Sigmoid colon (tissue), 4 donors: ENCODE results near the gene QTRT2.

ENCODE experiments used
- CTCF ChIP-seq, 4 experiments: fragments of 450-650 bp in 3 of 4; fragments of 200-600 bp in 1 of 4; IDR thresholded peaks; one replicate each; pipeline ENCODE4 v1.5.1; 2016 to 2019; ENCODE audit warnings: antibody characterized with exemption in 4 of 4, mild to moderate bottlenecking in 3 of 4, moderate library complexity in 2 of 4
- POLR2AphosphoS5 ChIP-seq, 4 donors: sonication (generic); formaldehyde crosslinking; IDR thresholded peaks; one replicate each; pipeline ENCODE4 v1.6.1; 2017; ENCODE audit warnings: antibody characterized with exemption in 4 of 4

DNA sequence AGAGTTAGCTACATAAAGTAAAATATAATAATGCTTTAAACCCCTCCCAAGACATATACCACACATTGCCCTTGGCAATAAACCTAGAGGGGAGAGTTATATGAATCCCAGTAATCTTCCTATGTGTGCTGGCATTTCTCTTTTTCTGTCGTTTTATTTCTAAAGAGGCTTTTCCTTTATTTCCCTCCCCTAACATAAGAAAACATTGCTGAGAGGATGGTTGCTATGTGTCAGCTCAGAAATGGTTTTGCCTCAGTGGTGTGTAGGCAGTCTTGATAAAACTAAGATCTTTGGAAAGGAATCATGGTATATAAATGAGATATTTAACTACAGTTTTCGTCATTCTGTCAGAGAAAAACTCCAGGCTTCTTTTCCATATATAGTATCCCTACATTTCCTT is 30.2 kb upstream of the QTRT2 start:
- TF ChIP-seq POLR2AphosphoS5 (IDR thresholded peaks at IDR 0.05) (no peak), CTCF (IDR thresholded peaks at IDR 0.05) (no peak)
